ENCODE data around the gene FOXP3.

- no peak for TF ChIP-seq CBX3 (IDR thresholded peaks at IDR 0.05; ENCODE audit: low read depth)
- TF ChIP-seq CTCF (IDR thresholded peaks at IDR 0.05 in 2 of 3, conservative IDR thresholded peaks at IDR 0.05 in 1 of 3; ENCODE audit: borderline replicate concordance in 1 of 3, insufficient read depth in 1 of 3, low read depth in 2 of 3, low read length in 2 of 3): no peak
Measured at GRCh38 chrX:49303346-49303745, 38.8 kb upstream of the FOXP3 start, which contains the start of gene GAGE10.

Data from HCT116 (cell line).